Muscle of leg (tissue), 11 donors: Measurements from ENCODE around the gene TF. TPM values are rescaled to one million over a fixed set of nuclear protein-coding genes. Genes with fewer than 3 reads are reported as not detected.

Experiments
- DNase-seq: peaks from one replicate; pipeline ENCODE4 v3.0.0; 2013
- H3K27ac ChIP-seq: one replicate; pipeline ENCODE4 v1.5.1; 2013; ENCODE audit warnings: mild to moderate bottlenecking, low read length, control low read depth
- H3K27me3 ChIP-seq: one replicate; pipeline ENCODE4 v1.6.1; 2013; ENCODE audit warnings: low read length; ENCODE audit not compliant: control insufficient read depth, insufficient read depth
- H3K36me3 ChIP-seq: one replicate; pipeline ENCODE4 v1.6.1; 2013; ENCODE audit warnings: low read length; ENCODE audit not compliant: control insufficient read depth, insufficient read depth
- H3K4me1 ChIP-seq: one replicate; pipeline ENCODE4 v1.6.1; 2013; ENCODE audit warnings: low read length; ENCODE audit not compliant: control insufficient read depth, insufficient read depth
- H3K4me3 ChIP-seq: one replicate; pipeline ENCODE4 v1.5.1; 2013; ENCODE audit warnings: low read length, control low read depth
- H3K9me3 ChIP-seq: replicated peaks from 2 replicates; pipeline ENCODE4 v1.6.1; 2013; ENCODE audit warnings: low read depth, low read length; ENCODE audit not compliant: control insufficient read depth
- WGBS: methylation state at CpG from one replicate; pipeline ENCODE4 v1.1.5; 2013; ENCODE audit warnings: missing lambda C conversion rate; ENCODE audit not compliant: insufficient coverage; 5-methylcytosine and 5-hydroxymethylcytosine counted together
- polyA plus RNA-seq, 8 donors: library from polyadenylated mRNA; unstranded; fragments of 120-200 nt; gene quantifications; one replicate each; pipeline versions ENCODE4 v1.2.1 to v1.2.3, GENCODE V29; 2013; ENCODE audit warnings: inconsistent platforms in 1 of 8, low replicate concordance in 1 of 8; ENCODE audit not compliant: insufficient read length in 8 of 8, insufficient read depth in 1 of 8
- total RNA-seq: library from RNA; stranded (reverse); fragments of 120-200 nt; gene quantifications from one replicate; pipeline ENCODE4 v1.2.4, GENCODE V29; 2013

TF gene
- total and polyA plus RNA-seq, 9 donors = 1.2 to 27.3 (median 4.1) TPM

DNA sequence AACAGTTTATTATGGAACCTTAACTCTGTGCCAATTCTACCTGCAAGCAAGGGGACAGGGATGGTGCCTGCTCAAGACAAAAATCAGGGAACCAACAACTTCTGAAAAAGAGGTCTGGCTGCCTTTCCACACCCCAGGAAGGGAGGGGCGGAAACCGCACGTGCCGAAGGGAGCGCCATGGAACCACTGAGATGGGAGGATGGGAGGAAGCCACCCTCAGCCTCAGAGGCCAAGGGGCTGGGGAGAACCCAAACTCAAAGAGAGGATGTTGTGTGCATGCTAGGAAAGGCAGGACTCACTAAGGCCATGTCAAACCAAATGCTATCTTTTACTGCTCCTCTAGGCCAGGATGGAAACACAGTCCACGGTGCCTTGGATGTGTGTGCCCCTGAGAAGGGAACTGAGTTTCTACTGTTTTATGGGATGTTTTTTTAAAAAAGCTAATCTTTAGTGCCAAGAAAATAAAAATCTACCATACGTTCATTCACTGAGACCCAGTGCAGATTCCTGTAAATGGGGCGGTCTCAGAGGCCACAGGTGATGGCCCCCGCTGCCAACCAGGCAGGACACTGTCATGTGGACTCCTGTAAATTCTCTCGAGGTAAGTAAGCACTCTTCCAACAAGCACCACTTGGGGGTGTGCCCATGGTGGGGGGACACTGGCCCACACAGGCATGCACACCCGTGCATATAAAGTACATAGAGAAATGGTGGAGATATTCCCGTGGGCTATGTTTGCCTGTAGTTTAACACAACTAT is 80.0 kb downstream of the TF start:
- Histone ChIP-seq H3K36me3 (peaks cover 45% of the 10 kb centered on the region), H3K4me1 (no peaks in the 10 kb centered on the region), H3K4me3 (no peak overlapping the region), H3K27ac (no peak overlapping the region), H3K27me3 (no peaks in the 10 kb centered on the region), H3K9me3 (no peaks in the 10 kb centered on the region)
- no peak for DNase-seq
- 92% methylated on average over 7 of the region's 12 CpGs for WGBS

DNA sequence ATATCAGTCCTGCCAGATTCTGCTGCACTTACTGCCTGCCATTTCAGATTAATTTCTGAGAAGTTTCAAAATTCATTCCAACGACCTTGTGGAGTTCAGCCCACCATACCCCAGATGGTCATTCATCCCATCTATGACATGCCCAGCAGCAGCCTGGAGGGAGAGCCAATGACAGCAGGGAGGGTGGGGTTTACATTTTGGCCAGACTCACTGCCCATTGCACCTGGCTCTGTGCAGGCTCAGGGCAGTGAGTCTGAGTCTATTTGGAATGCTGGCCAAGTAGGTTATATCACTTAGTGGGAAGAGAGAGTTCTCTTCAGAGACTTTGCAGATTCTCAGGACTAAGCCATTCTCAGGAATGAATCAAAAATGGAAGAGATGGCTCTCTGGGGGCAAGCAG is 80.9 kb downstream of the TF start:
- no peak overlapping the region for H3K4me3 ChIP-seq
- H3K9me3 ChIP-seq = no peaks in the 10 kb centered on the region
- DNase-seq = no peak
- H3K27me3 ChIP-seq = no peaks in the 10 kb centered on the region
- no peak overlapping the region for H3K27ac ChIP-seq
- H3K4me1 ChIP-seq = no peaks in the 10 kb centered on the region
- no CpG with 5 or more reads among the region's 1 CpG for WGBS
- peaks cover 36% of the 10 kb centered on the region for H3K36me3 ChIP-seq

DNA sequence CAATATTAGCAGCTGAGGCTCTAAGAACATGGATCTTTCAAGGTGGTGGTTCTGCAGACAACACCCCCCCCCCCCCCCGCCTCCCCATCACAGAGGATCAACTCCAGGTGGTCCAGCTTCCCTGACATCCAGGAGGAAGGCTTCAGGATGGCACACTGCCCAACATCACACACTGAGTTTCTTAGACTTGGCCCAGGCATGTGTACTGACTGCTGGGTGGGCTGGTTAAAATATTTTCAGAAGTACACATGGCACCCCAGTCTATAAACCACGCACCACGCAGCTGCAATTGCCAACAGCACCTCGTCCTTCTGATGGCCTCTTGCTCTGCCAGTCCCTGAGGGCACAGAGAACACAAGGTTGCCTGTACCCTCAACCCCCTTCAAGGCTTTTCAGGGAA is 81.5 kb downstream of the TF start:
- no peak for DNase-seq
- no peak overlapping the region for H3K4me3 ChIP-seq
- H3K36me3 ChIP-seq = peaks cover 30% of the 10 kb centered on the region
- no peaks in the 10 kb centered on the region for H3K27me3 ChIP-seq
- no peaks in the 10 kb centered on the region for H3K4me1 ChIP-seq
- no peaks in the 10 kb centered on the region for H3K9me3 ChIP-seq
- no CpG with 5 or more reads among the region's 4 CpGs for WGBS
- H3K27ac ChIP-seq = no peak overlapping the region

DNA sequence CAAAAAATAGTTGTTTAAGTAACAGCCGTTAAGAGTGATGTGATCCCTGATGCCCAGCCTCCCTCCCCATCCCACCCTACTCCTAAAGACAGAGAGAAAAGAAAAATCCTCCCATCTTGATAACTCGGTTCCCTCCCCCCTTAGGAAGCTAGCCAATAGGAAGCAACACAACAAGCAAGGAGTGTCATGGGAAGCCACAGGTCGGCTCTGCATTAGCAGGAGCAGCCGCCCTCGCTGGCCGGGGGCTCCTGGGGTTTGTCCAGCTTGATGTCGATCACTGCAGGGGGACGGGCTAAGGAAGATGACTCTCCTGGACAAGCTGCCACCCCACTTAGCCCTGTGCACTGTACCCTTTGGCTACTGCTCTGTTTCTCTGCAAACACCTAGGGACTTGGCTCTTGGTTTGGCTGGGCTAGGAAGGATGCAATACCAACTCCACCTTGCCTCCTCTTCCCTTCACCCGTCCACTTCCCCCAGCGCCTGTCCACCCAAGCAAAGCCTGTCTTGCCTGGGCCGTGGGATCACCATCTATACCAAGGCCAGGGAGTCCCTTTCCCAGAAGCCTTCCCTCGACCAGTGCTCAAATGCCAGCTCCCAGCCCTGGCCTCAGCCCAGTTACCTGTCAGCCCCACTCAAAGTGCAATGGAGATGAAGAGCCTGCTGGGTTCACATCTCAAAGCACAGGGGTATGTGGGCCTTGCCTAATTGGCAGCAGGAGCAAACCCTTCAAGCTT is 82.5 kb downstream of the TF start:
- Histone ChIP-seq H3K4me1 (no peaks in the 10 kb centered on the region), H3K27me3 (no peaks in the 10 kb centered on the region), H3K36me3 (peaks cover 22% of the 10 kb centered on the region), H3K27ac (no peak overlapping the region), H3K4me3 (no peak overlapping the region), H3K9me3 (no peaks in the 10 kb centered on the region)
- no peak for DNase-seq
- WGBS = 67% methylated on average over 9 of the region's 12 CpGs

DNA sequence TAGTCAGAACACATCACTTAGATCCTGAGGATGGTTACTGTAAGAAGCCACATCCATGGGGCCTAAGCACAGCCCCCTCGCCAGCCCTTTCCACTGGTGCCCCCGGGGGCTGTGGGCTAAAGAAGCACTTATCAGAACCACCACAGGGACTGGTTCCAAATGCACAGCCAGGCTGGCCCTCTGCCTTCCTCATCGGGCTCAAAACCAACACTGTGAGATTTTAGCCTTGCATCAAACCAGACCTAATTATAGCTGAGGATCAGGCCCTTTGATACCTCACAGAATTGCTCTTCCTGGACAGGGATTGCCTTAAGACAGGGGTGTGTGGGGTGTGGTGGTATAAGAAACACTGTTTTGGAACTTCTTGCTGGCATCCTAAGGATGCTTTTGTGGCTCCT is 83.1 kb downstream of the TF start:
- Histone ChIP-seq H3K9me3 (no peaks in the 10 kb centered on the region), H3K27me3 (no peaks in the 10 kb centered on the region), H3K4me1 (no peaks in the 10 kb centered on the region), H3K36me3 (peaks cover 16% of the 10 kb centered on the region), H3K27ac (no peak overlapping the region), H3K4me3 (no peak overlapping the region)
- 87% methylated on average over 2 of the region's 3 CpGs for WGBS
- DNase-seq = no peak

DNA sequence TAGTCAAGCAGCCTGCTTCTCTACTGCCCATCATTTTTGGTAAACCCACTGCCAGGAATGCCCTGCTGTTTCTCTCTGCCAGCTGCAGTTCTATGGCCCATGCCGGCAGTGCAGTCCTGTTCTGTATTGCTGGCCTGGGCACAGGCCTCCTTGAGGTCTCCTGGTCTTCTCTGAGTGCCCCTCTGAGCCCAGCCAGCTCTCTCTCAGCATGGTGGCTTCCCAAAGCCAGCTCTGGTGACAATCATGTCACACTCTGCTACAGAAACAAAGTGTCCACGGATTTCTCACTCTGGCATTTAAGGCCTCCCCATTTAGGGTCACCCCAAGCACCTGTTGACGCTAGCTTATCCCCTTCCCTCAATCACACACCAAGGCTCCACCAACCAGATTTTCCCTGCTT is 83.9 kb downstream of the TF start:
- Histone ChIP-seq H3K27ac (no peak overlapping the region), H3K9me3 (no peaks in the 10 kb centered on the region)
- WGBS = 77% methylated on average over 3 of the region's 3 CpGs

DNA sequence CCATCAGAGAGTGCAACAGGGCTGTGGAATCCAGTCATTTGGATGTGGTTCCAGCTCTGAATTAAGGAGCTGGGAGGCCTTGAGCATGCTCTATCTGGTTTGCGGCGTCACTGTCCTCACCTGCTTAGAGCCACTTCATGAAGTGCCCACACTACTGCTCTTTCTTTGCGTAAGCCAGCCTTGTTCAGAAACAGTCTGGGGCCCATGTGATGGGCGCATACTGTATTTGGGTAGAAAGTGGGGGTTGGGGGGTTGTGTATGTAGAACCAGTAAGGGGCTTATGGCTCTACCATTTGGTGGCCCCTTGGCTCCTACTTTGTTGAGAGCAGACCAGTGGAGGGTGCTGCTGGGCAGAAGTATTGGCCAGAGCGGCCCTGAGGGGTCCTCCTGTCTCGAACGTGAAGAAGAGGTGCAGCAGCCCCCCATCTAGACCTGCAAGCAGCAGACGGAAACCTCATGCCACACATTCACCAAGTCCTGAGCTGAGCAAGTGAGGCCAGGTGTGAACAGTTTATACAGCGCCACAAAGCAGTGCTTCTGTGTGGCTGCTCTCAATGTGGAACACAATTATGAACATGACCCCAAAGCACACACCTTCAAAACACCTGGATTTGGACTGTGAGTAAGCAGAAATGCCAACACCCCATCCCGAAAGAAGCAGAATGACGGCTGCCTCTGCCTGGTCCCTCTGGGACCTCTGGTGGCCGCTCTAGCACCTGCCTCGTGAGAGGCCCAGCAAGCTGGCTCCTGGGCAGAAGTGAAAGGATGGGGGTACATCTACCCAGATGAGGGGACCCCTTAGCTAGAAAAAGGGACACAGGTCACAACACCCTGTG is 86.0 kb downstream of the TF start:
- Histone ChIP-seq H3K36me3 (peaks cover 6% of the 10 kb centered on the region), H3K4me3 (no peak overlapping the region), H3K9me3 (no peaks in the 10 kb centered on the region), H3K4me1 (no peaks in the 10 kb centered on the region), H3K27me3 (no peaks in the 10 kb centered on the region), H3K27ac (no peak overlapping the region)
- DNase-seq = no peak
- WGBS = 72% methylated on average over 6 of the region's 13 CpGs

More for the DNA sequence above, 83.9 kb downstream of the TF start:
- no peaks in the 10 kb centered on the region for H3K27me3 ChIP-seq
- no peak for DNase-seq
- H3K4me1 ChIP-seq = no peaks in the 10 kb centered on the region
- H3K4me3 ChIP-seq = no peak overlapping the region
- H3K36me3 ChIP-seq = peaks cover 8% of the 10 kb centered on the region

DNA sequence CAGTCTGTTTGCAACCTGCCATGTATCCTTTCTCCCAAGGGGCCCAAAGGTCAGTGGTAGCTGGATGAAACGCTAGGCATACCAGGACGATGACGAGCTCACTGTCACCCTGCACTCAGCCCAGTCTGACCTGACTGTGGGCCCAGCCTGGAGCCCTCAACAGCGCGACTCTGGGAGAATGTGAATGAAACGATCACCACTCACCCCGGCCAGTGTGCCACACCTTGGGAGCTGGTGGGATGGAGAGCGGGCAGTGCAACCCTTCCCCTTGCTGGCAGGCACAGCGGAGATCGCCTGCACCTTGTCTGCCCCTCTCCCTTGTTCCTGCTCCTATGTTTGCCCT is 86.6 kb downstream of the TF start:
- no peak overlapping the region for H3K4me3 ChIP-seq
- no peaks in the 10 kb centered on the region for H3K9me3 ChIP-seq
- no peaks in the 10 kb centered on the region for H3K27me3 ChIP-seq
- peaks cover 6% of the 10 kb centered on the region for H3K36me3 ChIP-seq
- no peak overlapping the region for H3K27ac ChIP-seq
- 93% methylated on average over 10 of the region's 10 CpGs for WGBS
- no peak for DNase-seq
- H3K4me1 ChIP-seq = no peaks in the 10 kb centered on the region

DNA sequence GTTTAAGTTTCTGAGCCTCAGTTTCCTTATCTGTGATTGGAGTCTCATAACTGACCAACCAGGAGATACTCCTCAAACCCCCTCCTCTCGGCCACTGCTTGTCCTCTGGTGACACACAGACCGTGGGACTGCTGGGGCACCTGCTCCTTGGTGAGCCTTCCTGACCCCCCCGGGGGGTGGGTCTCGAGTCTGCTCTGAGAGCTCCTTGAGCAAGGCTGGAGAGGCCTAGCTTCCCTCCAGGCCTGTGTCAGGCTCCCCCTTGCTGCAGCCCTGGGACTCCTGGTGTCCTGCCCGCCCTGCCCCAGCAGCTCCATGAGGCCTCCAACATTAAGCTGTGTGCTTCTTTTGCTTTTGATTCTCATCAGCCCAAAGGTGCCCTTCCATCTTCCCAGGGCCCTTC is 87.1 kb downstream of the TF start:
- Histone ChIP-seq H3K4me3 (no peak overlapping the region), H3K36me3 (peaks cover 8% of the 10 kb centered on the region), H3K27me3 (no peaks in the 10 kb centered on the region), H3K4me1 (no peaks in the 10 kb centered on the region), H3K9me3 (no peaks in the 10 kb centered on the region), H3K27ac (no peak overlapping the region)
- WGBS = 84% methylated on average over 5 of the region's 5 CpGs
- no peak for DNase-seq
